Mucosa of descending colon (tissue), 3 donors: ENCODE results near the gene OLFML1. TPM values are rescaled to one million over a fixed set of nuclear protein-coding genes. Genes with fewer than 3 reads are reported as not detected.

Experiments
- ATAC-seq: fragments of 200-7000 bp; cut with Tn5 transposase; one replicate; pipeline ENCODE4 v1.9.1; 2020; ENCODE audit warnings: mild to moderate bottlenecking, moderate library complexity
- DNase-seq, 3 donors: peaks; one replicate each; pipeline ENCODE4 v3.0.0-alpha.2; 2020
- H3K36me3 ChIP-seq: fragments of 200-600 bp; one replicate; pipeline ENCODE4 v1.8.0; 2021; ENCODE audit warnings: low read depth, mild to moderate bottlenecking
- H3K4me1 ChIP-seq: fragments of 200-600 bp; one replicate; pipeline ENCODE4 v1.8.0; 2021; ENCODE audit warnings: low read depth, mild to moderate bottlenecking
- H3K4me3 ChIP-seq: fragments of 200-600 bp; one replicate; pipeline ENCODE4 v1.8.0; 2021; ENCODE audit warnings: mild to moderate bottlenecking
- H3K9me3 ChIP-seq: fragments of 200-600 bp; one replicate; pipeline ENCODE4 v1.8.0; 2021; ENCODE audit warnings: mild to moderate bottlenecking
- intact Hi-C, 2 donors: fragments of 100-400 bp; cut with DNase I in 1 of 2; cut with micrococcal nuclease in 1 of 2; formaldehyde crosslinking; loops; one replicate each; pipeline versions ENCODE4 v1.11.0 to v1.11.1; 2022; cut with DNase I, micrococcal nuclease
- total RNA-seq, 3 donors: library from RNA; stranded (reverse); fragmentation: NEBNext Ultra II Directional in 2 of 3; extraction: Animal tissue kit (Norgen Biotek cat#: 25700) in 2 of 3; gene quantifications; one replicate each; pipeline versions ENCODE4 v1.2.1 to v1.2.4, GENCODE V29; 2021 to 2023
- TF ChIP-seq, protein P1 (sequence below): fragments of 200-600 bp; IDR thresholded peaks from one replicate; pipeline ENCODE4 v1.8.0; 2022; ENCODE audit warnings: antibody characterized with exemption, mild to moderate bottlenecking
- donor health status: DM: no; HTN: no; CAD: no; lungs with moderate emphysema.
- donor health status: DM: no; HTN: no; CAD: no.
- donor health status: DM: no; HTN: yes; CAD: no.

OLFML1 gene
- total RNA-seq, 3 donors from 2014 or later, result 2.1 to 11.2 (median 5.2) TPM

DNA sequence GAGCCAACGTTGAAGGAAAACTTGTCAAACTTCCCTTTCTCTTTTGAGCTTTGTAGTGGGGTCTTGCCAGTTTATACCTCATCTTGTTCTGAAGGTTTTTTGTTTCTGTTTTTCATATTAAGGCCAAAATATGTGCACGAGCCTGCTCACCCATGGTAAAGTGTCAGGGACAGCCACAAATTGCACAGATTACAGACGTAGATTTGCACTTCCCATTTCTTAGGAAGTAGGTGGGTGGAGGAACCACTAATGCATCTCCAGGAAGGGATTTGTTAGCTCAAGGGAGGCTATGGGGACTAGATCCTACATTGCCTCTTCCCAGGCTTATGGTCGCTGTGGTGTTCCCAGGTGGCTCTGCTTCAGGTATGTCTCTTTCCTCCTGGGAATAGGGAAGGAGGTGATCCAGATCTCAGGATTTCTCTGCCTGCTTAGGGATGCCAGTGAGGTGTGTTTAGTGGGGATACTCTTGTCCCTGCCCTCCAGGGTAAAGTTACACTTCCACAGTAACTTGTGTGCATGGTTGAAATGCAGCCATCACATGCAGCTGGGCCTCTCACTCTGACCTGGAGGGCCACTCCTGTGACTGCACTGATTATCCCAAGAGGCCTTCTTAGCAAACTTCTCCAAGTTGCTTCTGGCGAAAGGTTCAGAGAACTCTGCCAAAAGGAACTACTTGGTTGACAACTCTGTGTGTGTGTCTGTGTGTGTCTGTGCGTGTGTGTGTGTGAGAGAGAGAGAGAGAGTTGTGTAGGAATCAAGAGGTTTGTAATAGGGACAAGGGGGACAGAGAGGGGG, 38.3 kb downstream of the OLFML1 start:
- Histone ChIP-seq H3K4me3 (no peak overlapping the region), H3K9me3 (no peaks in the 10 kb centered on the region), H3K4me1 (no peaks in the 10 kb centered on the region), H3K36me3 (no peaks in the 10 kb centered on the region)
- ATAC-seq, result no peak
- TF ChIP-seq, protein P1, sequence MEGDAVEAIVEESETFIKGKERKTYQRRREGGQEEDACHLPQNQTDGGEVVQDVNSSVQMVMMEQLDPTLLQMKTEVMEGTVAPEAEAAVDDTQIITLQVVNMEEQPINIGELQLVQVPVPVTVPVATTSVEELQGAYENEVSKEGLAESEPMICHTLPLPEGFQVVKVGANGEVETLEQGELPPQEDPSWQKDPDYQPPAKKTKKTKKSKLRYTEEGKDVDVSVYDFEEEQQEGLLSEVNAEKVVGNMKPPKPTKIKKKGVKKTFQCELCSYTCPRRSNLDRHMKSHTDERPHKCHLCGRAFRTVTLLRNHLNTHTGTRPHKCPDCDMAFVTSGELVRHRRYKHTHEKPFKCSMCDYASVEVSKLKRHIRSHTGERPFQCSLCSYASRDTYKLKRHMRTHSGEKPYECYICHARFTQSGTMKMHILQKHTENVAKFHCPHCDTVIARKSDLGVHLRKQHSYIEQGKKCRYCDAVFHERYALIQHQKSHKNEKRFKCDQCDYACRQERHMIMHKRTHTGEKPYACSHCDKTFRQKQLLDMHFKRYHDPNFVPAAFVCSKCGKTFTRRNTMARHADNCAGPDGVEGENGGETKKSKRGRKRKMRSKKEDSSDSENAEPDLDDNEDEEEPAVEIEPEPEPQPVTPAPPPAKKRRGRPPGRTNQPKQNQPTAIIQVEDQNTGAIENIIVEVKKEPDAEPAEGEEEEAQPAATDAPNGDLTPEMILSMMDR, result no peak
- DNase-seq, result no peak
- intact Hi-C loops, result no loop called here

DNA sequence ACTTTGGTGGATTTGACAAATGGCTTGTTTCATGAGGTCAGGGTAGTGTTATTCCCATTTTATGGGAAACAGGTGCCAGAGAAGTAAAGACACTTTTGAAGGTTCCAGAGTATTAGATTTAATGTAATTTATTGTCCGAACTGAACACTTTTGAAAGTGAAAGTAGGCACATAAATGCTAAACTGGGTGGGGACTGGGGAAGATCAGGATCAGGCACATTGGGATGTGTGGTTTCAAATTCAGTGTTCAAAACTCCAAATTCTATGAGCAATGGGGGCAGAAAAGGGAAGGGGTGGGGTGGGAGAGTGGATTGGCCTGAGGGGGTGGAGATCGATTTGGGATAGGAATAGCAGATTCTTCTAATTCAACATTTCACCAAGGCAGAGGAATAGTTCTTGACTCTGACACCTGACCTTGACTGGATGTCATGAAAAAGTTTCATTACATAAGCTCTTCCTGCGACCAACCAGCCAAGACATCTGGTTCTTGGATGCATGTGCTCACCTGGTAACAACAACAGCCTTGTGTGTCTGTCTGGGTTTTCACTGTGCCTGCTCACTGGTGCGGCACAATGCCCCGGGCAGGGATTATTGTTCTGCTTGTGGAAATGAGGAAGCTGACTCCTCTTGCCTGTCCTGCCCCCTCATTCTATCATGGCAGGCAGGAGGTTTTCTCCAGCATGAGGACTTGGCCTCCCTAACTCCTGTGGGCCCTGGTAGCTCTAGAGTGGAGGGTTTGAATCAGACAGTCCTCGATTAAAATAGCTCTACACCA, 39.3 kb downstream of the OLFML1 start:
- H3K9me3 ChIP-seq, result no peaks in the 10 kb centered on the region
- H3K4me3 ChIP-seq, result no peak overlapping the region
- ATAC-seq (peak; percentile 24), DNase-seq (no peak)
- TF ChIP-seq, protein P1, result no peak
- no peaks in the 10 kb centered on the region for H3K36me3 ChIP-seq
- H3K4me1 ChIP-seq, result no peaks in the 10 kb centered on the region
- intact Hi-C loops, result no loop called here

DNA sequence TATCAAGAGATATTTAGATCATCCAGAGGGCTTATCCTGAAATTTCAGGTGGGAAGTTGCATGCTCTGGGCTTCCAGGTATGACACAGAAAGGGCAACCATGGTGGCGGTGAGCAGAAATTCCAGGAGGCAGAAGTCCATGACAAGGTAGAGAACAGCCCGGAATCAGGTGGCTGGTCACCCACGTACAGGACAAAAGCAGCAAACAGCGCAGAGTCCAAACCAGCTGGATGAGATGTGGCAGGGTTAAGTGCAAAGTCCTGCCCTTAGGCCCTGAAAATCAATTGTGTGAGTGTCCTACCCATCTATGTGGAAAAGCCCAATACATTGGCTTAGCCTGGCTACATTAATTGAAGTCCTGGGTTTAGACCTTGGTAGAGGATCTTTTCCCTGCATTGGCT, 40.1 kb downstream of the OLFML1 start:
- Histone ChIP-seq H3K4me1 (no peaks in the 10 kb centered on the region), H3K9me3 (no peaks in the 10 kb centered on the region), H3K36me3 (no peaks in the 10 kb centered on the region), H3K4me3 (no peak overlapping the region)
- intact Hi-C loops, result no loop called here
- DNase-seq, result no peak
- TF ChIP-seq, protein P1, result no peak
- ATAC-seq, result no peak

DNA sequence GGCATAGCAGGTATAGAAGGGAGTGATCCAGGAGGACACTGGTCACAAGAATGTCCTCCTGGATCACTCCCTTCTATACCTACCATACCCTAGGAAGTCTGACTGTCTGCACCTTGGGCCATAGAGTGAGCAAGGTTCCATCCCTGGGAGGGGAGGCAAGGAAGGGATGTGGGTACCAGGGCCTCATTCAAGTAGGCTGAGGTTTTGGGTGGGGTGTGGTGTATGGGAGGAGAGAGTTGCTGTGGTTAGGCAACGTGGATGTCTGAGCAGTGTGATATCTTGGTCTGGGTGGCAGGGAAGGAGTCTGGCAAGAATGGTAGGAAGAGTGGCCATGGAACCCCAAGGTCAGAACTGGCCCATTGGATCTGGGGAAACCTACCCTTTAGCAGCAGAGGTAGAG, 41.7 kb downstream of the OLFML1 start:
- ATAC-seq (peak; percentile 29), DNase-seq (no peak)
- H3K36me3 ChIP-seq, result no peaks in the 10 kb centered on the region
- no peak overlapping the region for H3K4me3 ChIP-seq
- TF ChIP-seq, protein P1, result no peak
- no peaks in the 10 kb centered on the region for H3K4me1 ChIP-seq
- H3K9me3 ChIP-seq, result no peaks in the 10 kb centered on the region
- intact Hi-C loops, result no loop called here

DNA sequence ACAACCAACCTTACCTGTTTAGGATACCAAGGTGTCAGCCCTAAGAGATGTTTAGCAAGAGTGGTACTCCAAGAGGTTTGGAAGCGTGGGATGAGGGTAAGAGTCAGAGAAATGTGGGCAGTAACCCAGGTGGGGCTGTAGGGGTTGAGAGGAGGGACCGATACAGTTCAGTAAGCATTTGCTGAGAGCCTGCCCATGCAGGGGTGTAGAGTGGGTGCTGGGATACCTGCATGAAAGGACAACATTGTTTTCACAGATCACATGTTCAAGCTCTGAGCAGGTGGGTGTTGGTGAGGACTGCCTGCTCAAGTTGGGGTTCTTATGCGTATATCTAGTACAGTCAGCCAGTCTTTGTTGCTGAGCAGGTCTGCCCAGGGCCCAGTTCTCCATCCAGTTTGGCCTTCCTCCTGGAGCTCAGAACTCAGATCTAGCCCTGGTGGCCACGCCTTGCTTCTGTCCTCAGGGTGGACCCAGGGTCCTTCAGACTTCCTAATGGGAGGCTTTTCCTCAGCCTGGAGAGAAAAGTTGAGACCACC, 43.3 kb downstream of the OLFML1 start:
- TF ChIP-seq, protein P1, result no peak
- Histone ChIP-seq H3K9me3 (no peaks in the 10 kb centered on the region), H3K4me1 (no peaks in the 10 kb centered on the region), H3K36me3 (no peaks in the 10 kb centered on the region), H3K4me3 (no peak overlapping the region)
- DNase-seq (no peak), ATAC-seq (no peak)
- intact Hi-C loops, result no loop called here
